Brain microvascular endothelial cell (primary cell): ENCODE data around the gene NRDC.
"Not testable (repeated sequence)": the region's sequence is repeated elsewhere in the genome, so short reads cannot be mapped to it uniquely, and the experiment has no call there.

Source experiments
- DNase-seq: peaks from one replicate; pipeline ENCODE4 v3.0.0-alpha.2; 2020
- H3K27ac ChIP-seq: fragments of 250-450 bp; sonication (Bioruptor Pico); 2 replicates; pipeline ENCODE4 v1.5.1; 2020; ENCODE audit warnings: mild to moderate bottlenecking, moderate library complexity
- H3K27me3 ChIP-seq: fragments of 250-450 bp; sonication (Bioruptor Pico); replicated peaks from 2 replicates; pipeline ENCODE4 v1.5.1; 2020; ENCODE audit warnings: mild to moderate bottlenecking
- H3K36me3 ChIP-seq: fragments of 250-450 bp; sonication (Bioruptor Pico); replicated peaks from 2 replicates; pipeline ENCODE4 v1.5.1; 2020; ENCODE audit warnings: mild to moderate bottlenecking
- H3K4me3 ChIP-seq: 2 replicates; pipeline ENCODE4 v1.5.1; 2011; ENCODE audit warnings: low read depth, mild to moderate bottlenecking, control low read depth, low read length, moderate library complexity
- in situ Hi-C: cut with HindIII; loops from 2 replicates; pipeline ENCODE4 v1.10.0; 2017; ENCODE audit warnings: low sequenced_read_pairs, low pct_ligation_motif_present
- TF ChIP-seq, protein P1 (sequence below): IDR thresholded peaks from 2 replicates; pipeline ENCODE4 v1.5.1; 2011; ENCODE audit warnings: low read depth, mild to moderate bottlenecking, moderate library complexity, low read length, control low read depth, inconsistent platforms; ENCODE audit errors: missing control alignments

The NRDC gene

DNA sequence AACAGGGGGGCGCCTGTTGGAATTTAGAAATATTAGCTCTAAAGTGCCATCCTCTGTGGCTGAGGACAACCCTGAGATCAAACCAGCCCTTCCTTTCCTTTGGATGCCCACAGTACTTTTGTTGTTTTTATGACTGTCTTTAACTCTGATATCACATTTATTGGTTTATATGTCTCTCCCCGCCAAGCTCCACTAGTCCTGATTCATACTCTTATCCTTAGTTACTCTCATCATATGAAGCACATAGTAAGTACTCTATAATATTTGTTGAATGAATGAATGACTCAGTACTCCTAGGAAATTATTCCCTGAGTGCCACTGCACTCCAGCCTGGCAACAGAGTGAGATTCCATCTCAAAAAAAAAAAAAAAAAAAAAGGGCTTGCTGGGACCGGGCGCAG lies 22.6 kb upstream of the NRDC start:
- Histone ChIP-seq H3K27me3 (no peaks in the 10 kb centered on the region), H3K4me3 (no peak overlapping the region)
- in situ Hi-C loops, result no loop called here

DNA sequence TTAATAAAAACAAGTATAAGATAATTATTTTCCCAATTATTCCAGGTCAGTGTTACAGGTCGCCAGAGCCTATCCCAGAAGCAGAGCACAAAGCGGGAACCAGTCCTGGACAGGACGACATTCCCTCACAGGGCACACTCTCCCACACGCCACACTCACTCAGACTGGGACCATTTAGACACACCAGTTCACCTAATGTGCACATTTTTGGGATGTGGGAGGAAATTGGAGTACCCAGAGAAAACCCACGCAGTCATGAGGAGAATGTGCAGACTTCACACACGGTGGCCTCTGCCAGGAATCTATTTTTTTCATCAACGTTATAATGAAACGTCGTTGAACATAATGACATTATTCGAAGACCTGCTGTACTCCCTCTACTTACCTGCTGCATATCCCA lies 20.5 kb upstream of the NRDC start:
- H3K36me3 ChIP-seq, result no peaks in the 10 kb centered on the region
- H3K27me3 ChIP-seq, result no peaks in the 10 kb centered on the region
- in situ Hi-C loops, result no loop called here
- no peak for DNase-seq
- no peak overlapping the region for H3K4me3 ChIP-seq
- H3K27ac ChIP-seq, result no peak overlapping the region
- TF ChIP-seq, protein P1, sequence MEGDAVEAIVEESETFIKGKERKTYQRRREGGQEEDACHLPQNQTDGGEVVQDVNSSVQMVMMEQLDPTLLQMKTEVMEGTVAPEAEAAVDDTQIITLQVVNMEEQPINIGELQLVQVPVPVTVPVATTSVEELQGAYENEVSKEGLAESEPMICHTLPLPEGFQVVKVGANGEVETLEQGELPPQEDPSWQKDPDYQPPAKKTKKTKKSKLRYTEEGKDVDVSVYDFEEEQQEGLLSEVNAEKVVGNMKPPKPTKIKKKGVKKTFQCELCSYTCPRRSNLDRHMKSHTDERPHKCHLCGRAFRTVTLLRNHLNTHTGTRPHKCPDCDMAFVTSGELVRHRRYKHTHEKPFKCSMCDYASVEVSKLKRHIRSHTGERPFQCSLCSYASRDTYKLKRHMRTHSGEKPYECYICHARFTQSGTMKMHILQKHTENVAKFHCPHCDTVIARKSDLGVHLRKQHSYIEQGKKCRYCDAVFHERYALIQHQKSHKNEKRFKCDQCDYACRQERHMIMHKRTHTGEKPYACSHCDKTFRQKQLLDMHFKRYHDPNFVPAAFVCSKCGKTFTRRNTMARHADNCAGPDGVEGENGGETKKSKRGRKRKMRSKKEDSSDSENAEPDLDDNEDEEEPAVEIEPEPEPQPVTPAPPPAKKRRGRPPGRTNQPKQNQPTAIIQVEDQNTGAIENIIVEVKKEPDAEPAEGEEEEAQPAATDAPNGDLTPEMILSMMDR, result no peak

More for the DNA sequence above, 22.6 kb upstream of the NRDC start:
- Histone ChIP-seq H3K36me3 (no peaks in the 10 kb centered on the region), H3K27ac (no peak overlapping the region)
- no peak for DNase-seq
- TF ChIP-seq, protein P1, result no peak

DNA sequence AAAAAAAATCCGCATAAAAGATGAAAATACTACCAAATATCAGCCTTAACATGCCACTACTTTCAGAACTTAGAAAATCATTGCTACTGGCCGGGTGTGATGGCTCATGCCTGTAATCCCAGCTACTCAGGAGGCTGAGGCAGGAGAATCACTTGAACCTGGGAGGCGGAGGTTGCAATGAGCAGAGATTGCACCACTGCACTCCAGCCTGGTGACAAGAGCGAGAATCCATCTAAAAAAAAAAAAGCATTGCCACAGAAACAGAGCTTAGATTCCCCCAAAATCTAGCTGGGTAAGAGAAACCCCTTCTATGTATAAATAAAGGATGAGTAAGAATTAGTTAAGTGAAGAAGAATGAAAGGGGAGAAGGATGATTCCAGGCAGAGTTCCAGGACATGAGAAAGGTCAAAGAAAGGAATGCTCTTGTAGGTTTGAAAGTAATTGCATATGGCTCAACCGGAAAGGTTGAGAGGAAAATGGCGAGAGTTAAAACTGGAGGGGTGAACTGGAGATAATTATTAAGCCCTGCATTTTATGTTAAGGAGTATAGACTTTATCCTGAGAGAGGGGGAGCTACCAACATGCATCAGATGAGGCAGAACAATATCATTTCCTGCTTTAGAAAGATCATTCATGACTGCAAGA lies 19.7 kb upstream of the NRDC start:
- DNase-seq, result peak; percentile 84

DNA sequence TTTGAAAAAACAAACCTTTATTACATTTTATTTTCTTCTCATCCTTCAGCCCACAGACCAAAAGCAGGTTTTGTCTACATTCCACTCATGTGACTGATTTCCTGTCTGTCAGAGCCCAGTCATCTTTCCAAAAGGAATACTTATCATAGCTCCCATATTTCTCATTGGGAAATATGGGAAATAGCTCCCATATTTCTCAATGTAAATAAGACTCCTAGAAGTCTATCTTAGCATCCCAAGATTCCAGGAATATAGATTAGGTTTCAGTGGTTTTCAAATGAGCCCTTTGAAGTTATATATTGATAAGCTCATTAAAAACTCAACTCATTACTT lies 19.1 kb upstream of the NRDC start:
- Histone ChIP-seq H3K4me3 (no peak overlapping the region), H3K27ac (peak overlapping the region; percentile 93), H3K27me3 (no peaks in the 10 kb centered on the region), H3K36me3 (no peaks in the 10 kb centered on the region)
- in situ Hi-C loops, result no loop called here
- DNase-seq, result peak; percentile 77
- TF ChIP-seq, protein P1, result no peak

More for the DNA sequence above, 19.7 kb upstream of the NRDC start:
- Histone ChIP-seq H3K4me3 (no peak overlapping the region), H3K36me3 (no peaks in the 10 kb centered on the region), H3K27ac (peak overlapping the region; percentile 93), H3K27me3 (no peaks in the 10 kb centered on the region)
- in situ Hi-C loops, result no loop called here
- TF ChIP-seq, protein P1, result no peak

DNA sequence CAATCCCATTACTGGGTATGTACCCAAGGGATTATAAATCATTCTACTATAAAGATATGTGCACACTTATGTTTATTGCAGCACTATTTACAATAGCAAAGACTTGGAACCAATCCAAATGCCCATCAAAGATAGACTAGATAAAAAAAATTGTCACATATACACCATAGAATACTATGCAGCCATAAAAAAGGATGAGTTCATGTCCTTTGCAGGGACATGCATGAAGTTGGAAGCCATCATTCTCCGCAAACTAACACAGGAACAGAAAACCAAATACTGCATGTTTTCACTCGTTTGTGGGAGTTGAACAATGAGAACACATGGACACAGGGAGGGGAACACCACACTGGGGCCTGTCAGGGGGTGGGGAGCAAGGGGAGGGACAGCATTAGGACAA lies 16.2 kb upstream of the NRDC start:
- in situ Hi-C loops, H3K27ac ChIP-seq, DNase-seq, H3K4me3 ChIP-seq, H3K27me3 ChIP-seq, H3K36me3 ChIP-seq: not testable (repeated sequence)

DNA sequence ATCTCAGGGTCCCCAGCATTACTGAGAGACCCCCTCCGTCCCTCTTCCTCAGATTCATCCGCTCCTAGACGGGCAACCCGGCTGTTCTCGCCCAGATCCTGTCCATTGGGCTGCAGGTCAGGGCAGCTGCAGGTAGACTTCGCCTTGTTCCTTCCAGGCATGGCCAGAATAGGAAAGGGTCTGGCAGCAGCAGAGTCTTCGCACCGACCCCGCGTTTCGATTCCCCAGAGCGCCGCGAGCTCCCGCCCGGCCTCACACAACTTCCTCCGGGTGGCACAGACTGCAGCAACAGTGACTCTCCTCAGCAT lies 265 bp downstream of the NRDC start:
- H3K4me3 ChIP-seq, result peak overlapping the region; percentile 98
- in situ Hi-C loops, result no loop called here
- H3K27me3 ChIP-seq, result no peaks in the 10 kb centered on the region
- no peaks in the 10 kb centered on the region for H3K36me3 ChIP-seq
- peak overlapping the region; percentile 96 for H3K27ac ChIP-seq
- TF ChIP-seq, protein P1, result no peak
- DNase-seq, result no peak
